ENCODE data around the gene ITPR3. TPM values are rescaled to one million over a fixed set of nuclear protein-coding genes. Genes with fewer than 3 reads are reported as not detected.

ITPR3 gene
- total RNA-seq, 1 donor from 2014 or later: 0.34 TPM

- DNase-seq: no peak
- H3K36me3 Mint-ChIP-seq (ENCODE audit: unreplicated experiment): no peaks in the 10 kb centered on the region
Measured at GRCh38 chr6:33641144-33641543, 20.0 kb downstream of the ITPR3 start.

GRCh38 chr6:33641602-33642001 lies 20.5 kb downstream of the ITPR3 start:
- no peak overlapping the region for H3K4me3 Mint-ChIP-seq (ENCODE audit: unreplicated experiment)
- H3K27ac Mint-ChIP-seq (ENCODE audit: unreplicated experiment): no peak overlapping the region
- no peak for DNase-seq
- no peaks in the 10 kb centered on the region for H3K27me3 Mint-ChIP-seq (ENCODE audit: unreplicated experiment)
- no peaks in the 10 kb centered on the region for H3K36me3 Mint-ChIP-seq (ENCODE audit: unreplicated experiment)
- no peaks in the 10 kb centered on the region for H3K9me3 Mint-ChIP-seq (ENCODE audit: unreplicated experiment)
- peaks cover 2% of the 10 kb centered on the region for H3K4me1 Mint-ChIP-seq (ENCODE audit: low read depth, unreplicated experiment)
- TF ChIP-seq CTCF (IDR thresholded peaks at IDR 0.05; ENCODE audit: partially characterized antibody, unreplicated experiment): no peak

More at GRCh38 chr6:33641144-33641543, 20.0 kb downstream of the ITPR3 start:
- Mint-ChIP-seq H3K4me3 (ENCODE audit: unreplicated experiment) (no peak overlapping the region), H3K27me3 (ENCODE audit: unreplicated experiment) (no peaks in the 10 kb centered on the region), H3K27ac (ENCODE audit: unreplicated experiment) (no peak overlapping the region), H3K4me1 (ENCODE audit: low read depth, unreplicated experiment) (peaks cover 2% of the 10 kb centered on the region), H3K9me3 (ENCODE audit: unreplicated experiment) (no peaks in the 10 kb centered on the region)
- TF ChIP-seq CTCF (IDR thresholded peaks at IDR 0.05; ENCODE audit: partially characterized antibody, unreplicated experiment): no peak

- no peaks in the 10 kb centered on the region for H3K36me3 Mint-ChIP-seq (ENCODE audit: unreplicated experiment)
- no peaks in the 10 kb centered on the region for H3K9me3 Mint-ChIP-seq (ENCODE audit: unreplicated experiment)
- no peak for DNase-seq
- H3K4me1 Mint-ChIP-seq (ENCODE audit: low read depth, unreplicated experiment): peaks cover 2% of the 10 kb centered on the region
- no peak overlapping the region for H3K4me3 Mint-ChIP-seq (ENCODE audit: unreplicated experiment)
- no peaks in the 10 kb centered on the region for H3K27me3 Mint-ChIP-seq (ENCODE audit: unreplicated experiment)
- no peak for TF ChIP-seq CTCF (IDR thresholded peaks at IDR 0.05; ENCODE audit: partially characterized antibody, unreplicated experiment)
- H3K27ac Mint-ChIP-seq (ENCODE audit: unreplicated experiment): no peak overlapping the region
Measured at GRCh38 chr6:33642897-33643296, 21.8 kb downstream of the ITPR3 start.

GRCh38 chr6:33651403-33651802 lies 30.3 kb downstream of the ITPR3 start:
- DNase-seq: no peak
- Mint-ChIP-seq H3K4me1 (ENCODE audit: low read depth, unreplicated experiment) (peaks cover 7% of the 10 kb centered on the region), H3K9me3 (ENCODE audit: unreplicated experiment) (peaks cover 5% of the 10 kb centered on the region), H3K4me3 (ENCODE audit: unreplicated experiment) (no peak overlapping the region), H3K27ac (ENCODE audit: unreplicated experiment) (no peak overlapping the region), H3K27me3 (ENCODE audit: unreplicated experiment) (peaks cover 3% of the 10 kb centered on the region), H3K36me3 (ENCODE audit: unreplicated experiment) (no peaks in the 10 kb centered on the region)
- TF ChIP-seq CTCF (IDR thresholded peaks at IDR 0.05; ENCODE audit: partially characterized antibody, unreplicated experiment): no peak

- Mint-ChIP-seq H3K4me3 (ENCODE audit: unreplicated experiment) (no peak overlapping the region), H3K9me3 (ENCODE audit: unreplicated experiment) (peaks cover 5% of the 10 kb centered on the region), H3K27ac (ENCODE audit: unreplicated experiment) (no peak overlapping the region), H3K27me3 (ENCODE audit: unreplicated experiment) (peaks cover 3% of the 10 kb centered on the region), H3K4me1 (ENCODE audit: low read depth, unreplicated experiment) (peaks cover 7% of the 10 kb centered on the region), H3K36me3 (ENCODE audit: unreplicated experiment) (no peaks in the 10 kb centered on the region)
- no peak for DNase-seq
- no peak for TF ChIP-seq CTCF (IDR thresholded peaks at IDR 0.05; ENCODE audit: partially characterized antibody, unreplicated experiment)
Measured at GRCh38 chr6:33652002-33652401, 30.9 kb downstream of the ITPR3 start.

Measured in glutamatergic neuron (in vitro differentiated cells).